GM10847 (cell line): ENCODE data around the gene ACTR2.

Experiments used
- POLR2A ChIP-seq: IDR thresholded peaks from 2 replicates; pipeline ENCODE4 v1.6.1; 2011; ENCODE audit not compliant: insufficient read length; ENCODE audit errors: extremely low read depth

Gene ACTR2

DNA sequence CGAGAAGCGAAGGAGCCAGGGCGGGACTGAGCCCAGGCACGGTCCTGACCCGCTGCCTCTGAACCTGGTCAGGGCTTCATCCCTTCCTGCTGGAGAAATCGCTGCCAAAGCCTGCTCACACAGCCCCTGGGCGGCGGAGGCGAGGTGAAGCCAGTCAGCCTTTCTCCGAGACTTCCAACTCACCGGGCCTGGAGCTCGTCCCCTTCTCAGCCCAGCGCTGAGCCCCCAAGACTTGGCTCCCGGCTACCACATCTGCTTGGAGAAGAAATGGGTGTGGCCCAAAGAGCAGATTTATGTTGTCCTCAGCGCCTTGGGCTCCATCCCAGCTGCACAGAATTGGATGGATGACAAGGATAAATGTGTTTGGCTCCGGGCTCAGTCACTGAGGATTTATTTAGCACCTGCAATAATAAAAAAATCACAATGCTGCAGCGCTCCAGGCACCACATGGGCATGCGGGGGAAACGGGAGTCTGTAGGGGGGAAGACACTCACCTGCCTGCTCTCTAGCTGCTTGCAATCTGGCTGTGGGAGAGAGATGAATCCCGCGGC, 64.9 kb downstream of the ACTR2 start:
- TF ChIP-seq POLR2A = no peak

GRCh38 chr2:65293376-65293775, 65.7 kb downstream of the ACTR2 start:
- TF ChIP-seq POLR2A = no peak

DNA sequence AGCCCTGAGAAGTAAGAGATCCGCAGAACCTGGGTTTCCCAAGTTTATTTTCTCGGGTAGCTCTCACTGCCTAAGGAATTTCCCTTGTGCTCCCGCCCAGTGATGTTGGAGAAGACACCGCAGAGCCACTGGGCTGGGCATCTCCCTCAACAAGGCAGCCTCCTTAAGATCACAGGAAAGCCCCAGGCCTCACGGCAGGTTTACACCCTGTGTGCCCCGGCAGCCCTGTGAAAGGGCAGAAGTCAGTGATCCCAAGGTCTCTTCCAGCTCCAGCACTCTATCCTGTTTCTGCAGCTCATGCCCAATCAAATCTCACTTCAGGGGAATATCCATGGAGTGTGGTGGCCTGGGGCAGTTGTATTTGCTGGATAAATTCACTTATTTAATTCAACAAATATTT, 66.5 kb downstream of the ACTR2 start:
- TF ChIP-seq POLR2A = no peak

DNA sequence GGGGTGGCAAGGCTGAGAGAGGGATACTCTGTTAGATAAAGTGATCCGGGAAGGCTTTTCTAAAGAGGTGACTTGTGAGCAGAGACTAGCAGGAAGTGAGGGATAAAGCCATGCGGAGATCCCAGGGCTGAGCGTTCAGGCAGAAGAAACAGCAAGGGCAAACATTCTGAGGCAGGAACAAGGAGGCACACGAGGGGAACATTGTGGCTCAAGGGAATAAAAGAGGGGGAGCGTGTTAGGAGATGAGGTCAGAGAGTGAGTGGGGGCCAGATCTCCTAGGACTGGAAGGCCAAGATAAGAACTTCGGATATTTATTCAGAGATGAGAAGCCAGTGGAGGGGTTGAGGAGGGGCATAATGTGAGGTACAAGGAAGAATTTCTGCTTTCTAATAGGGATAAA, 67.1 kb downstream of the ACTR2 start:
- TF ChIP-seq POLR2A = no peak

GRCh38 chr2:65296971-65297370, 69.3 kb downstream of the ACTR2 start:
- no peak for TF ChIP-seq POLR2A

- TF ChIP-seq POLR2A = no peak
Measured at GRCh38 chr2:65297544-65297943, 69.9 kb downstream of the ACTR2 start.

DNA sequence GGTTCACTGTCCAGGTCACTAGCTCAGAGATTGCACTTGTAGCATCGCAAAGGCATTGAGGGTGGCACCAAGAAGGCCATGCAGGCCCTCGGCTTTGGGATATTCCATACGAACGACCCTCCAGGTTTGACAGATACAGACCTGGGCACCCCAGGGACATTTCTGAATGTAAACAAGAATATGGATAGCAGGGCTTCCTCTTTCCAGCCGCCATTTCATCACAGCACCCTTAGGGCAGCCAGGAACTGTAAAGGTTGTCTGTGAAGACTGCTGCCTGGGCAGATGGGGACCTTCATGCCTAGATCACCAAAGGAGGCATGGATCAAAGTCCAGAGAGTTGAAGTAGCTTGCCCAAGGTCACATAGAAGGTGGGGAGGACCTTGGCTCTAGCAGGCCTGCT, 70.5 kb downstream of the ACTR2 start:
- no peak for TF ChIP-seq POLR2A

DNA sequence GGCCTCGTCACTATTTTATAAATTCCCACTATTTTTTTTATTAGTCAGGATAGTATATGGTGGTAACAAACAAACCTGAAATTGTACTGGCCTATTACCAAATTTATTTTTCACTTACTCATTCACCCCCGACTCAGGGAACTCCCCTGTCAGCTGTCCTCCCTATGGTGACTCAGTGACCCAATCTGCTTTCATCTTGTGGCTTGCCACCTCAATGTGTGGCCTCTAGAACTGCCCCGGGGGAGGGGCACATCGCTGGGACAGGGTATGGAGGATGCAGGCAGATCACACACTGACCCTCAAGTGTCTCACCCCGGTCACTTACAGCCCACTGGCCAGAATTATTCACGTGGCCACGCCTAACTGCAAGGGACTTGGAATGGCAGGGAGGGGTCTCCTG, 71.6 kb downstream of the ACTR2 start:
- no peak for TF ChIP-seq POLR2A

- TF ChIP-seq POLR2A = no peak
Measured at GRCh38 chr2:65300134-65300760, 72.6 kb downstream of the ACTR2 start.

GRCh38 chr2:65300761-65301711, 73.4 kb downstream of the ACTR2 start:
- no peak for TF ChIP-seq POLR2A

DNA sequence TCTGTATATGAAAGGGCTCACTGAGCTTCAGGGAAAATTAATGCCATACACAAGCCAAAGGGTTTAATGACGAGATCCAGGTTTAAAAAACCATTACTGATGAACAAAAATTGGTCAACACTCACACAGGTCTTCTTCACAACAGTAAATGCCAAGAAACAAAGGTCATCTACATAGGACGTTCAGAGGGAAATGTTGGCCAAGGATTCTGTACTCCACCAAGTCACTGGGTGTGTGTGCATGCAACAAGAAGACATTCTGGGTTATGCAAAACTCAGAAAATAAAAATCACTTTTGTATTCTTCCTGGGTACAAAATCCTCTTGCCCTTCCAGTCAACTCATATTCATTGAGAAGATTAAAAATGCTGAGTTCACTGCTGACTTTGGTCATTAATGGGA, 78.3 kb downstream of the ACTR2 start:
- TF ChIP-seq POLR2A = no peak

GRCh38 chr2:65309699-65310098, 82.1 kb downstream of the ACTR2 start:
- no peak for TF ChIP-seq POLR2A

GRCh38 chr2:65311049-65311448, 83.4 kb downstream of the ACTR2 start:
- no peak for TF ChIP-seq POLR2A

GRCh38 chr2:65311596-65311995, 84.0 kb downstream of the ACTR2 start:
- no peak for TF ChIP-seq POLR2A

DNA sequence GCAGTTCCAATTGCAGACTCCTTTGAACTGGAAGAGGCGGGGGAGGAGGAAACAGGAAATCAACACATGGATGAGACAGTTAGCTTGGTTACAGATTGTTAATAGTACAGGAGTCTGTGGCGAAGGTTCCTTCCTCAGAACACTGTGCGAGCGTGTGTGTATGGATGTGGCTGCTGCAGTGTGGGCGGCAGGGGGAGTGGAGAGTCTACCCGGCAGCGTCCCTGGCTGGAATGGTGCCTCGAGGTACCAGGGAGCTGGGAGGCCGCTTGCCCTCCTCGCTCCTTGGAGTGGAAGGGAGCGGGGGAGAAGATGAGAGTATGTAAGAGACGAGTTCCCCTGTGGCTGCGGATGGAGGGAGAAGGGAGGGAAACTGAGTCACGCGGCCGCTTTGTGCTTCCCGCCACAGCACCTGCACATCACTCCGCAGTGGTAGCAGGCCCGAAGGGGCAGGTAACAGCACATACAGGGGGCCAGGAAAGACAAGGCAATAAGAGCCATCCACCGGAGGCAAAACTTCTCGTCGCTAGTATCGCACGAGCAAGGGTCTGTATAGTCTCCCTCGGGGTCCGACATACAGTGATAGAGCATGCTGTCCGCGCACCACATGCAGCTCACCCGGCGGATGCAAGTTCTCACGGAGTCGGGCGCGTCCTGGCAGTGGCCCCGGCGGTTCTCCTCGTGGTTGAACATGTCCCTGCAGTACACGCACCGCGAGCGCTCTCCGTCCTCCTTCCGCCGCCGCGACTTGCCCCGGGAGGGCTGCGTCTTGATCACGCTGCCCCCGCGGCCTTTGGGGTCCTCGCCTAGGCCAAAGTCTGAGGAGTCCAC, 85.7 kb downstream of the ACTR2 start:
- TF ChIP-seq POLR2A = no peak
